HG02973 (cell line): ENCODE measurements around the gene NTMT1.

Experiments
- ATAC-seq: cut with Tn5 transposase; IDR thresholded peaks from one replicate; pipeline ENCODE4 v1.9.1; 2021; ENCODE audit warnings: moderate library complexity; ENCODE audit not compliant: unreplicated experiment

The NTMT1 gene

DNA sequence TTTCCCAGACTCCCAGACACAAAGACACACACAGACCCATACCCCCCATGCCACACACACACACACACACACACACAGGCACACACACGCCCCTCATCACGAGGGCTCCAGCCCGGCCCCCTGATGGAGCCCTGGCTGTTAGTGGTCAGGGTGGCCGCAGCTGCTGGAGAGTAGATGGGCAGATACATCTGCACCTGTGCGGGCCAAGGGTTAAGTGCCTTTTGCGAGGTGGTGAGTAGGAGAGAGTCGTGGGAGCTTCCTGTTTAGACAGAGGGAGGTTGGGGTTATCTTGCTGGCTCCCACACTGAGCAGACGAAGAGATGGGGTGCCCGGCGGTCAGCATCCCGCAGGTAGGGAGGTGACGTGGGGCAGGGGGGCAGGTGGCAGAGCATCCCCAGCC is 47.6 kb downstream of the NTMT1 start:
- ATAC-seq, result no peak

DNA sequence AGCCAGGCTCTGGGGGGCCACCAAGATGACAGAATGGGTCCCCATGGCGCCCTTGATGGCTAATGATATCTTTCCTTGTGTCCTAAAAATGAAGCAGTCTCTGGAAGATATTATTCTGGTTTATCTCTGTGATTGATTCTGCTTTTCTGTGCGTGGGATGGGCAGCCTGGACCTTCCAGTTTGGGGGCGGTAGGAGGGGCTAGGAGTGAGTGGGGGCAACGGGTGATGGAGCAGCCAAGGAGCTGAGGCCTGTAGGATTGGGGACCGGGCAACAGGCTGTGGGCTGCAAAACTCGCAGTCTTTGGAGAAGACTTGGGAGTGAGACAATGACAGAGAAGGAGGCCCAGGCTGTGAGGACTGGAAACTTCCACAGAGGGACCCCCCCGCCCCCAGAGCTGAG is 48.3 kb downstream of the NTMT1 start:
- no peak for ATAC-seq

DNA sequence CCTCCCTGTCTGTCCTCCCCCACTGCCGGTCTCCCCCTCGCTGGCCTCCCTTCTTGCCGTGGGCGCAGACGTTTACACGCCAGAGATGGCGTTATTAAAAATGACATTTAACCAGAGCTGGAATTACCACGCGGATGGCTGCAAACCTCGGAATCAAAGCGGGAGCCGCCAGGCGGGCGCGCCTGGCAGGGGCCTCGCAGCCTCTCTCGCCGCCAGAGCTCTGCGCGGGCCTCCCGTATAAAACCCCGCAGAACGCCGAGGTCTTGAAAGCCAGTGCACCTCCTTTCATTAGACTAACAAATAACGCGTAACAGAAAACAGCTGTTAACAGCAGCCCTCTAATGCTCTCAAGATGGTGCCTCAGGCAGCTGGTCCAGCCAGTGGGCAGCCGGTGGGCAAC is 49.7 kb downstream of the NTMT1 start:
- no peak for ATAC-seq

DNA sequence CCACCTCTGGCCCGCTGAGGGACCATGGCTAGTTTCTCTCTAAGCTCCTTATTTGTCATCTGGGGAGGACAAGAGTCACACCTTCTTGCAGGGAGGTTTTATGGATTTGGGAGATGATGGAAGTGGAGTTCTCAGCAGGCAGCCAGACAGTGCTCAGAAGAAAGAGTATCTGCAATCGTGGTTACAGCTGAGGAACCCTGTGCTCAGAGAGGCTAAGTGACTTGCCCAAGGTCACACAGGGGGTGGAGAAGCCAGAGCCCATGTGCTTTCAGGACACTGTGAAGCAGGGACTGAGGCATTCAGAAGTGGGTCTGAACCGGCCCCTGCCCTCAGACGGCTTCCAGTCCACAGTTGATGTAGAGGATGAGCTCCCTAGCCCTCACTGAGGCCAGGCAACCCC is 50.3 kb downstream of the NTMT1 start:
- ATAC-seq, result no peak

DNA sequence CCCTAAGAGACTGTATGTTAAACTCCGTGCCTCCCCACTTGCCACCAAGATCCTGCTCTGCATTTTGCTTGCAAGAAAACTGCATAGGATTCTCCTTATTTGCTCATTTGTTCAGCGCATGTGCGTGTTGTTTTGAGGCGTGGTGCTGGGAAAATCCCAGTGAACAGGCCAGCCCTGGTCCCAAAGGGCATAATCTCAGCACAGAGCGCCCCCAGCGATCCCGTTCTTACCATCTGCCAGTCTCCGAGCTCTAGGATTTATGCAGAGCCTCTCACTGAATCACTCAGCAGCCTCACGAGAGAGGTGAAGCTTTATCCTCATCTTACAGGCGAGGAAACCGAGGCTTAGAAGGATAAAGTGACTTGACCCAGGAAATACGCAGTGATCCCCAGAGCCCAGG is 51.0 kb downstream of the NTMT1 start:
- no peak for ATAC-seq

DNA sequence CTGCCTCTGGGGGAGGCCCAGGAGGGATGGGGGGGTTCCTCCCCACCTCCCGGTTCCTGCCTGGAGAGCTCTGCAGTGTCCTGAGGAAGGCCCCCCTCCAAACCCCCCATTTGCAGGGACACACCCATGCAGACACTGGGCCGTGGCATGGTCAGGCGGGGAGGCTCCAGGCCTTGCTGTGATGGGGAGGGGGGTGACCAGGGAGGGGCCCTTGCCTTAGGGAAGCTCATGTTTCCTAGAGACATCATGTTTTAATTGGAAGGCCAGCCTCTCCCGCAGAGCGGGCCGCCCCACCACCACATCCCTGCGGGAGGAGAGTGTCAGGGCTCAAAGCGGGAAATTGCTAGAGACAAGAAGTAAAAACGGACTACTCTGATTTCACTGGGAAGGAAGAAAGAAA is 51.5 kb downstream of the NTMT1 start:
- no peak for ATAC-seq

DNA sequence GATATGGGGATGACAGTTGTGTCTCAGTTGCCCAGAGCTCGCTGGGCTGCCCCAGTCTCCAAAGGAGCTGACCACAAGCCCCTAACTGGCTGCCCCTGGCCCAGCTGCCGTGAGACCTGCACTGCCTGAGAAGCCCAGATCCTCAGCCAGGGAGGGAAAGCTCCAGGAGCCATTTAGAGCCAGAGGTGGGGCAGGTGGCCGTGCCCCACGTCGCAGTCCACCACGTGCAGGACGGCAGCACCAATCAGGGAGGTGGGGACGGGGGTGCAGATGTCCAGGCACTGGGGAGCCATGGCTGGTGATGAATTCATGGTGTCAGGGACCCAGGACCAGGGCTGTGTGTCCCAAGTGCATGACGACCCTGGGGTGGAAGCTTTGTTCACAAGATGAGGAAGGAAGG is 52.9 kb downstream of the NTMT1 start:
- no peak for ATAC-seq

DNA sequence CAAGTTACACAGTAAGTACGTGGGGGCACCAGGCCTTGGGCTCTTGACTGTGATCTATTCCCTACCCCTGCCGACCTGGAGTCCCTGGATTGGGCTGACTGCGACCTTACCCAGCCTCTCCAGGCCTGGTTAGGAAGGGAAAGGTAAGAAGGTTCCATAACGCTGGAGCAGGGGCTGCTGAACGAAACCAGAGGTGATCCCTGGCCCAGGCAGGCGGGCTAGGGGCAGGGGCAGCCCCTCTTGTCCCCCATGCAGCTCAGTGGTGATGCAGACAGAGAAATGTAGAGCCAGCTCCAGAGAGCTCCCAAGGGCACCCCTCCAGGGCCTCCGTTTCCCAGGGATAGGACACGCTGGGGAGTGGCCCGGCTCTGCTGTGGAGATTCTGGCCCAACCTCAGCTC is 53.6 kb downstream of the NTMT1 start:
- no peak for ATAC-seq

DNA sequence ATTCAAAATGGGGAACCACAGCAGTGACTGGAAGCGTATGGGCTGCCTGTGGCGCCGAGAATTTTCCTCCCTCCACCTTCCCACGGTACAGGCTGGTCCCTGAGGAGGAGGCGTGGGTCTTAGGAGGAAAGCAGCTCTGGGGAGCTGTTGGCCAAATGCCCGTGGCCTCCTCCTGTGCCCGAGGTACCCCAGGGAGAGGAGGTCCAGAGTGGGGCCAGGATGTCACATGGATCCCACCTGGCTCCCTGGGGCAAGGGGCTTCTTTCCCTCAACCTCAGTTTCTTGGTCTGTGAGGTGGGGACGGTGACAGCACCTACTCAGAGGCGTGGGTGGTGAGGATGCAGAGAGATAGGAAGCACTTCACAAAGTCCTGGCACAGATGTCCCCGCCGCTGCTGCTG is 56.0 kb downstream of the NTMT1 start:
- no peak for ATAC-seq

DNA sequence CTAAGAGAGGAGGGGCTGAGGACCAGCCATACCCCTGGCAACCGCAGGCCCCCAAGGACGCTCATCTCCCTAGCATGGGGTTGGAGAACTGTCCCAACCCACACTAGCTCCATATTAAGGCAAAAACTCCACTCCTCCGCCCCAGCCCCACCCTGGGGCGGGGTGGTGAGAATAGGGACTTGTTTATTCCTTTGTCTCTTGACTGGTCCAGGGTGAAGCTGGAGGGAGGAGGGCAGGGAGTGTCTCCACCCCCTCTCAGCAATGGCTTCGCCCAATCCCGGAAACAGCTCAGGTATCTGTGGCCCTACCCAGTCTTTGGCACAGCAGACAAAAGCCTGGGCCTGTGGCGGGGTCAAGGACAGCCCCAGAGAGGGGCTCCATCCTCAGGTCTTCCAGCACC is 56.4 kb downstream of the NTMT1 start:
- ATAC-seq, result no peak

DNA sequence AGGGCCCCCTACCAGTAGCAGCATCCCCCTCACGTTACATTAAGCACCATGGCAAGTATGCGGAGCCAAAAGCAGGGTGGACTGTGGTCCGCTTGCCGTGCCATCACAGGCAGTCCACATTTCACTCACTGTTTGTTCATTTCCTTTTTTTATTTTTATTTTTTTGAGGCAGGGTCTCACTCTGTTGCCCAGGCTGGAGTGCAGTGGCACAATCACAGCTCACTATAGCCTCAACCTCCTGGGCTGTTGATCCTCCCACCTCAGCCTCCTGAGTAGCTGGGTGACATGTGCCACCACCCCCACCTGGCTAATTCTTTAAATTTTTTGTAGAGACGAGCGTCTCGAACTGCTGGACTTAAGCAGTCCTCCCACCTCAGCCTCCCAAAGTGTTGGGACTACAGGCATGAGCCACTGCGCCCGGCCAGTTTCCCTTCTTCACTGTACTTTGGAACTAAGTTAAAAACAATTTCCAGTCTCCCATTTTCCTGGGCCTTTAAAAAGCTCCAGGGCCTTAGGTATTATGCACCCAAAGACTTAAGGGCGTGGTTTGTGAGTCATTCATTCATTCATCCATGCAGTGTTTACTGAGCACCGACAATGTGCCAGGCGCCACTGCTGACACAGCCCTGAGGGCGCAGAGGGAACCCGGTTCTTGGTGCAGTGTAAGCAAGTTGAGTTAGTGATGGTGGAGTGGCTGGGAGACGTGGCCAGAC is 59.4 kb downstream of the NTMT1 start:
- no peak for ATAC-seq
